AG04450 (cell line): ENCODE measurements around the gene ADAM11. TPM values are rescaled to one million over a fixed set of nuclear protein-coding genes. Genes with fewer than 3 reads are reported as not detected.

Source experiments
- CTCF ChIA-PET: fragments of 300-600, 350-600 bp; formaldehyde crosslinking; extraction: SDS; loops from one replicate; lab custom pipeline; 2022; ENCODE audit warnings: antibody characterized with exemption, inconsistent platforms; lab: Charles Lee
- POLR2A ChIA-PET: fragments of 350-600 bp; formaldehyde crosslinking; extraction: SDS; loops from one replicate; lab custom pipeline; 2021; ENCODE audit warnings: antibody characterized with exemption, inconsistent platforms; lab: Yijun Ruan, JAX
- DNase-seq: peaks from one replicate; pipeline ENCODE4 v3.0.0-alpha.2; 2011; ENCODE audit warnings: low read depth, low spot score
- H3K27ac ChIP-seq: one replicate; pipeline ENCODE4 v1.5.1; 2012; ENCODE audit warnings: low read depth, low read length, control low read depth
- H3K27me3 ChIP-seq: one replicate; pipeline ENCODE4 v1.6.0; 2012; ENCODE audit warnings: low read length; ENCODE audit not compliant: control insufficient read depth, insufficient read depth
- H3K4me3 ChIP-seq: 2 replicates; pipeline ENCODE4 v1.5.1; 2011; ENCODE audit warnings: mild to moderate bottlenecking, low read depth, low read length, control low read depth
- H3K9me3 ChIP-seq: 2 replicates; pipeline ENCODE4 v1.5.1; 2012; ENCODE audit warnings: low read length; ENCODE audit not compliant: control insufficient read depth, insufficient read depth
- polyA plus RNA-seq: library from polyadenylated mRNA; depleted of rRNA; stranded (reverse); fragments of >200 nt; gene quantifications from 2 replicates; pipeline ENCODE4 v1.2.3, GENCODE V29; 2011
- TF ChIP-seq, protein P1 (sequence below): IDR thresholded peaks from 2 replicates; pipeline ENCODE4 v1.5.1; 2011; ENCODE audit warnings: low read depth, low read length, control low read depth, inconsistent platforms

The ADAM11 gene
- polyA plus RNA-seq, 1 experiment = 0.37 TPM

DNA sequence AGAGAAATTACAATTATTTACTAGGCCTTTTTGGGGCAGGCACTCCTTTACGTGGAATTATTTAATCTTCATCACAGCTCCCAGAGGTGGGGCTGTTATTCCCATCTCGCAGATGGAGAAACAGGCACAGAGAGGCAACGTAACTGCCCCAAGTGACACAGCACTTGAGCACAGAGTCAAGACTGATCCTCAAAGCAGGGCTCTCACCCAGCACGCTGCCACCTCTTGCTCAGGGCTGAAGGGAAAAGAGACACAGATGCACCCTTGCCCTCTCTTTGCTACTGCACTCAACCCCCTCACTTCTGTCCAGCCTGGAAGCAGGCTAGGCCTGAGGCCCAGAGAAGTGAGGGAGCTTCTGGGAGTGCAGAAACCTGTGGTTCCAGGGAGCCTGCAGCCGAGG lies 4.4 kb downstream of the ADAM11 start:
- CTCF ChIA-PET = interaction anchor here (1.7 to 2.0 kb wide), 2 partner anchors 11 to 102 kb away, joined by 5 read pairs; no protein-coding TSS in a partner anchor
- no peaks in the 10 kb centered on the region for H3K9me3 ChIP-seq
- POLR2A ChIA-PET = interaction anchor here (0.7 kb wide), 1 partner anchor 205 kb away, joined by 3 read pairs; the partner anchor contains the start of gene C1QL1
- TF ChIP-seq, protein P1, sequence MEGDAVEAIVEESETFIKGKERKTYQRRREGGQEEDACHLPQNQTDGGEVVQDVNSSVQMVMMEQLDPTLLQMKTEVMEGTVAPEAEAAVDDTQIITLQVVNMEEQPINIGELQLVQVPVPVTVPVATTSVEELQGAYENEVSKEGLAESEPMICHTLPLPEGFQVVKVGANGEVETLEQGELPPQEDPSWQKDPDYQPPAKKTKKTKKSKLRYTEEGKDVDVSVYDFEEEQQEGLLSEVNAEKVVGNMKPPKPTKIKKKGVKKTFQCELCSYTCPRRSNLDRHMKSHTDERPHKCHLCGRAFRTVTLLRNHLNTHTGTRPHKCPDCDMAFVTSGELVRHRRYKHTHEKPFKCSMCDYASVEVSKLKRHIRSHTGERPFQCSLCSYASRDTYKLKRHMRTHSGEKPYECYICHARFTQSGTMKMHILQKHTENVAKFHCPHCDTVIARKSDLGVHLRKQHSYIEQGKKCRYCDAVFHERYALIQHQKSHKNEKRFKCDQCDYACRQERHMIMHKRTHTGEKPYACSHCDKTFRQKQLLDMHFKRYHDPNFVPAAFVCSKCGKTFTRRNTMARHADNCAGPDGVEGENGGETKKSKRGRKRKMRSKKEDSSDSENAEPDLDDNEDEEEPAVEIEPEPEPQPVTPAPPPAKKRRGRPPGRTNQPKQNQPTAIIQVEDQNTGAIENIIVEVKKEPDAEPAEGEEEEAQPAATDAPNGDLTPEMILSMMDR = no peak
- H3K27me3 ChIP-seq = peaks cover 23% of the 10 kb centered on the region
- no peak overlapping the region for H3K4me3 ChIP-seq
- no peak overlapping the region for H3K27ac ChIP-seq
- DNase-seq = no peak

DNA sequence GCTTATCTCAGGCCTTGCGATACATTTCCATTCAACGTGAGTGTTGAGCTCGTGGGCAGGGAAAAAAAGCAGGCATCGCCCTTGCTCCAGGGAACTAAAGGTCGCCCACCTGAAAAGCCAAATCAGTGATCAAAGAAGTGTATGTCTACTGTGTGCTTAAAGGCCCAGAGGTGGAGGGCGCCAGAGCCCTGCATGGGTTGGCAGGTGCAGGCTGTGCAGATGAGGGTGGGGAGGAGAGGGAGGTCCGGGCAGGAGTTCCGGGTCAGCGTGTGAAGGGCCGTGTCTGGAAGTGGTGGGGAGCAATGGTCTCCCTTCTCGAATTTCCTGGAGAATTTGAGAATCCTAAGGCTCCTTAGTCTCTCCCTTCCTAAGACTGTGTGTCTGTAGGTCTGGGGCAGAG lies 7.2 kb downstream of the ADAM11 start:
- peaks cover 6% of the 10 kb centered on the region for H3K27me3 ChIP-seq
- ChIA-PET CTCF (no interaction called here), POLR2A (no interaction called here)
- TF ChIP-seq, protein P1 = no peak
- H3K27ac ChIP-seq = no peak overlapping the region
- DNase-seq = no peak
- H3K9me3 ChIP-seq = no peaks in the 10 kb centered on the region
- H3K4me3 ChIP-seq = no peak overlapping the region

DNA sequence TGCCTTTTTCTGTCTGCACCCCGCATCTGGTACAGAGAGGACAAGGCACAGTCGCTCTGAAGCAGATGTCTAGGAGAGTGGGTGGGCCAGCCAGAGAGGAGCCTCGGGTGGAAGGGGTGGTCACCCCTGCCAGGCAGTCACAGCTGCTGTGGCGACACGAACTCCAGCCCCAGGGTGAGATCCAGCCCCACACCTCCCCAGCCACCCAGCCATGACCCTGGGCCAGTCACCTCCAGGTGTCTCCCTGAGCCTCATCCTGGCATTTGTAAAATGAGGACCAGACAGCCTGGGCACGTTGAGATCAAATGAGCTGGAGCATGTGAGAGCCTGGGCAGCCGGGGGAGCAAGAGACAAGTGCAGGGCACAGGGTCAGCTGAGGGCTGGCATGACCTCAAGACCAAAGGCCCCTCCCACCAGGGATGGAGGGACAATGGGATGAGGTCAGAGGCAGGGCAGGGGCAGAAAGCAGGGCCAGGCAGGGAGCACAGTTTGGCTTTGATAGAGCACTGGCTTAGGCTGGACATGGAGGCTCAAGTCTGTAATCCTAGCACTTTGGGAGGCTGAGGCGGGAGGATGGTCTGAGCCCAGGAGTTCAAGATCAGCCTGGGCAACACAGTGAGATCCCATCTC lies 7.7 kb downstream of the ADAM11 start:
- DNase-seq = no peak
- ChIA-PET CTCF (no interaction called here), POLR2A (no interaction called here)
- Histone ChIP-seq H3K27me3 (peaks cover 10% of the 10 kb centered on the region), H3K4me3 (no peak overlapping the region), H3K9me3 (no peaks in the 10 kb centered on the region), H3K27ac (no peak overlapping the region)
- TF ChIP-seq, protein P1 = no peak

DNA sequence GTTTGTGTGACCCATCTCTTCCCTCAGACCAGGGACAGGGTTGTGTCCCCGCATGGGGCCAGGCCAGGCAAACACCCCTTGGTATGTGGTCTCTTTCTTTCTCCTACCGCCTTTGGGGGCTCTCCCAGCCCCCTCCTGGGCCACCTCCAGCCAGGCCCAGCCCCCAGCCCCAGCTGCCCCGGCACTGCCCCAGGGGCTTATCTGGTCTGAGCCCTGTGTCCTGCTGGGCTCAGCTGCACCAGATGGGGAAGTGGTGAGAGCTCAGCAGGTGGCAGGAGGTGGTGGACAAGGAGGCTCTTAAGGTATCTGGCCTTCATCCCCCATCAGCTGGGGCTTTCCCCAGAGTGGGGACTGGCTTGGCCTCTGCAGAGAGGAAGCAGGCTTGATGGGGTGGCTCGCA lies 8.7 kb downstream of the ADAM11 start:
- no peaks in the 10 kb centered on the region for H3K9me3 ChIP-seq
- DNase-seq = no peak
- TF ChIP-seq, protein P1 = no peak

DNA sequence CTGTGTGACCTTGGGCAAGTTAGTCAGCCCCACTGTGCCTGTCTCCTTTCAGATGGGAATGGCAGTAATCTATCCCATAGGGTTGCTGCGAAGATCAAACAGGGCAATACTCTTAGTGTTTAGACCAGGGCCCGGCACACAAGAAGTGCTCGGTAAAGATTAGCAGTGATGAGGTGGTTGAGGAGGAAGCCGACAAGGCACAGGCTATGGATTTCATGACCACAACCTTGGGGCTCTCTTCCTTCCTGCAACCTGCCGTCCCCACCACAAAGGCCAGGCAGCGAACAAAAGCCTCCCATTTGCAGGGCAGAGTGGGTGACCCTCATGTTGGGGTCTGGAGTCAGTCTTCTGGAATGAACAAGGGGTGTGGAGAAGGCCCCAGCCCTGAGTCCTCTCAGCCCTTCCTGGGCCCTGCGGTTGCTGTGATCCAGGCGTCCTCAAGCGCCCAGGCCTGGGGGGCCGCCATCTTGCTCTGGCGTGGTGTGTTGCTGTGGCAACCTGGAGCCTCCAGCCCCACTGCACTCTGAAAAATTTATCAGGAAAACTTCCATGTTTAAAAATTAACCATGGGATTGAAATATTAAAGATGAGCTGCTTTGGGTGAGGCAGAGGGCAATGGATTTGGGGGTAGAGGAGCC lies 9.8 kb downstream of the ADAM11 start:
- TF ChIP-seq, protein P1 = no peak
- Histone ChIP-seq H3K27me3 (peaks cover 23% of the 10 kb centered on the region), H3K9me3 (no peaks in the 10 kb centered on the region), H3K27ac (no peak overlapping the region), H3K4me3 (no peak overlapping the region)
- no peak for DNase-seq
- POLR2A ChIA-PET = no interaction called here
- CTCF ChIA-PET = no interaction called here

More for the DNA sequence above, 8.7 kb downstream of the ADAM11 start:
- no peak overlapping the region for H3K4me3 ChIP-seq
- no peak overlapping the region for H3K27ac ChIP-seq
- peaks cover 16% of the 10 kb centered on the region for H3K27me3 ChIP-seq
- CTCF ChIA-PET = no interaction called here
- POLR2A ChIA-PET = no interaction called here
